HG02884 (cell line): ENCODE measurements around the gene L1CAM.

Experiments used
- ATAC-seq: cut with Tn5 transposase; IDR thresholded peaks from one replicate; pipeline ENCODE4 v1.9.1; 2021; ENCODE audit warnings: mild to moderate bottlenecking, moderate library complexity; ENCODE audit not compliant: unreplicated experiment

Gene L1CAM

DNA sequence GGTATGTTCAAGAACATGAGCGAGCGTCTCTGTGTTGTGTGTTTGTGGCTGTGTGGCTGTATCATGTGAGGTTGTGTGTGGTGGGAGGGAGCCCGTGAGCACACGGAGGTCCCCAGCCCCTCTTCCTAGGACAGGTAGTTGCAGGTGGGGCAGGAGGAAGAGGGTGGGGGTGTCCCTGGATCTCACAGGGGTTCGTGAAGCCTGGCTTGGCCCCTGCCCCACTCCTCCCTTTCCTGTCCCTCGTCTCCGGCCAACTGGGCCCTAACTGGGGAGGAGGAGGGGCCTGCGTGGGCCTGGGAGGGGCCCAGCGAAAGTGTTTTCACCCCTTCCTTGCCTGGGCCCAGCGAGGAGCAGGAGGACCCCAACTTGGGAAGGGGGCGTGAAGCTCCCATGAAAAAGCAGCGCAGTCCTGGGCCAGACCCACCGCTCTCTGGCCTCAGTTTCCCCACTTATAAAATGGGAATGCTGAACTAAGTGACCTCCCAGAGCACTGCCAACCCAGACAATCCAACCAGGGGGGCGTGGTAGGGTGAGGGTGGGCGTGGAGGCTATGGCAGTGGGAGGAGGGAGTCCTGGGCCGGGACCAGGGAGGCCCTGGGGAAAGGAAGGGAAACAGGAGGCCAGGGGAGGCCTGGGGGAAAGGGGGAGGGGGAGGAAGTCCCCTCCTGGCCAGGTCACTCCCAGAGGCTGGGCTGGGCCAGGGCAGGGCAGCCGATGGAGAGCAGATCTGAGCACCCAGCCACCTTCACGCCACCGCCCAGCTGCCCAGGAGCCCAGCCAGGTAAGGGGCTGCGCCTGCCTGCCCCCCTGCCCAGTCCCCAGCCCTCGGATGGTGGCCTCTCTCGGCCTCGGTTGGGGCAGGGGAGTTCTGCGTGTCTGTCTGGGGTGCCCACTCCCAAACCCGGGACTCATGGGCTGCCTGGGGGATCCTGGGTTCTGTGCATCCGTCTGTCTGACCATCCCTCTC is 18.3 kb upstream of the L1CAM start, which contains the start of gene AVPR2:
TSS of gene AVPR2 (plus strand) at position 683 of the 967 bp plus-strand sequence. CDS start 473 bp downstream, outside the sequence.
- no peak for ATAC-seq

DNA sequence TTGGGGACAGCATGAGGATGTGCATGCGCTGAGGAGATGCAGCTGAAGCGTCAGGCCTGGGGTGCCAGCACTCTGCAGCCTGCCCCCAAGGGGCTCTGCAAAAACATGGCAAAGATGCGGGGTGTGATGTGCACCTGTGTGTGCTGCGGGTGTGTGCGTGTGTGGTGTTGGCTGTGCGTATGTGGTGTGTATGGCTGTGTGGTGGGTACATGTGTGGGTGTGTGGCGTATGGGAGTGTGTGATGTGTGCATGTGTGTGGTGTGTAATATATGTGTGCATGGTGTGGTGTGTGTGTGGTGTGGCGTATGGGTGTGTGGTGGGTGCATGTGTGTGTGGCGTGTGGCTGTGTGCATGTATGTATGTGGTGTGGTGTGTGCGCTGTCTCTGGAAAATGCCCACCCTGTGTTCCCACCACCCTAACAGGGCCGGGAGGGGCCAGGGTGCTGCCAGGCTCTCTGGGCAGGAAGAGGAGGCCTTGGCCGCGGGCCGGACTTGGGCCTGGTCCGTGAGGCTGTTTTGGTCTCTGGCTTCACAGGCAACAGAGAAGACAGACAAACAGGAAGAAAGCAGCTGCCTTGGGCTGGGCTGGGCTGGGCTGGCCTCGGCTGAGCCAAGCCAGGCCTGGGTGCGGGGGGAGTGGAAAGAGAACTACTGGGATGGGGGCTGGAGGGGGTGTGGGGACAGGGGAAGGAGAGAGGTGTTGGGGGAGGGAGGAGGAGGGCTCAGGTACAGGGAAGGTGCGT is 17.4 kb upstream of the L1CAM start:
- no peak for ATAC-seq

DNA sequence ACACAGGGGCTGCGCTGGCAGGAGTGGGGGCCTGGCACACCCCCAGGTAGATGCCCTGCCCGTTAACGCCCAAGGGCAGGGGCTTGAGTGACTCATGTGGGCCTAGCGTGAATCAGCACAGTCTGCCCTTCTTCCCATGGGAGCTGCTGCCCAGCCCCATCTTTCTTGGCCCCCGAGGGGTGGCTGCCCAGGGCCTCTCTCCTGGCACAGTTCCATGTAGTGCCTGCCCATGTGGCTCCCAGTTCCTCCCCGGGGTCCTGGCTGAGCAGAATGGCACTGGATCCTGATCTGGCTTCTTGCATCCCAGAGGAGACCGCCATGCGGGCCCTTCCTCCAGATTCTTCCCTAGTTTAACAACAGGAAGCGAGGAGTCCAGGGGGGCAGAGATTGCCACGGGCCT is 16.4 kb upstream of the L1CAM start:
- no peak for ATAC-seq

DNA sequence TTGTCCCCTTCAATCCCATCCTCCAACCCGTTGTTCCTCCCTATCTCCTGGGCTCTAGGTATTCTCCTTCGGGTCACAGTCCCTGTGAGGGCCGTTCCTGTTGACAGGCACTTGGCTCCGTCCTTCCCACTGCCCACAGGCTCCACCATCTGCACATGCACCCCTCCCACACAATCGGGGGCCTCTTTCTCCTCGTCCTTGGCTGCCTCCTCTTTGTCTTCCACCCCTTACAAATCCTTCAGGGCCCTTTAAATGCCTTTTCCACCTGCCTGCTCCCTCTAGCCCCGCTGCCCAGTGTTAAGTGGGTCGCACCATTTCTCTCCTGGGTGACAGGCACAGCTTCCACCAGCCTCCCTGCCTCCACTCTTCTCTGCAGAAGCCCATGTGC is 15.8 kb upstream of the L1CAM start:
- ATAC-seq = no peak

DNA sequence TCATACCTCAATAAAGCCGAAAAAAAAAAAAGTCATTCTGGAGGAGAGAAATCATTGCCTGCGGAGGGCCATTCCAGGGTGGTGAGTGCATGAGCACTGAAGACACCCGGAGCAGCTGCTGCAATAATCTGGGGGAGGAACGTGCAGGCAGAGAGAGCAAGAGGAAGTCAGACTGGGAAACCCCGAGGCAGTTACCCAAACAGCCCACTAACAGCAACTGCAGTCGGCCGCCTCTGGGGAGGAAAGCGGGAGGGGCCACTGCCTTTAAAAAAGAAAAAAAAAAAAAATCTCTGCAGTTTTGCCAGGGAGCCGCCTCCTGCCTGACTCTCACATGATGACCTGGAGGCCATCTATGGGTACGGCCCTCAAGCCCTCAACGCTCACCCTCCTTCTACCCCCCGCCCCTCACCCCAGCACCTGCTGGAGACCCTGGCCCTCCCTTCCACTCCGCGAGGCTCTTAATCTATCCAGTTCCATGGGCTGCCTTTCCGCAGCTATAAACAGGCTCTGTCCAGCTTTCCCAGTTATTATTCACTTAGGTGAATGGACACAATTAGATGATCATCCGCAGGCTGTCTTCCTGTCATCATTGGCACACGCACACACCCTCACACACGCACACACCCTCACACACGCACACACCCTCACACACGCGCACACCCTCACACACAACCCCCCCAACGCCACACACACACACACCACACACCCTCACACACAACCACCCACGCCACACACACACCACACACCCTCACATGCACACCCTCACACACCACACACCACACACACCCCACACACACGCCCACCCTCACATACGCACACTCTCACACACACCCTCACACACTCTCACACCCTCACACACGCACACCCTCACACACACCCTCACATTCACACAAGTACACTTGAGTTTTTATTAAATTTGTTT is 15.1 kb upstream of the L1CAM start:
- peak; percentile 62 for ATAC-seq

DNA sequence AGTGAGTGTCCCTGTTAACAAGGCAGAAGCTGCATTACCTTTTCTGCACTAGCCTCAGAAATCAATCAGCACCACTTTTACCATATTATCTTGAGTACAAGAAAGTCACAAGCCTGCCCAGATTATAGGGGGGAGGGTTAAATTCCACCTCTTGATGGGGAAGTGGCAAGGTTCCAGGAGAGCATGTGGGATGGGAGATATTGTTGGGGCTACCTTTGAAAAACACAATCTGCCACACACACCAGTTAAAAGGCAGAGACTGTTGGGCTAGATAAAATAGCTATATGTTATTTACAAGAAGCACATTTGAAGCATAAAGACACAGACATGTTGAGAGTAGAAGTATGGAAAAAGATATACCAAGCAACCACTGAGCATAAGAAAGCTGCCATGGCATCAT is 11.9 kb upstream of the L1CAM start:
- ATAC-seq = no peak

DNA sequence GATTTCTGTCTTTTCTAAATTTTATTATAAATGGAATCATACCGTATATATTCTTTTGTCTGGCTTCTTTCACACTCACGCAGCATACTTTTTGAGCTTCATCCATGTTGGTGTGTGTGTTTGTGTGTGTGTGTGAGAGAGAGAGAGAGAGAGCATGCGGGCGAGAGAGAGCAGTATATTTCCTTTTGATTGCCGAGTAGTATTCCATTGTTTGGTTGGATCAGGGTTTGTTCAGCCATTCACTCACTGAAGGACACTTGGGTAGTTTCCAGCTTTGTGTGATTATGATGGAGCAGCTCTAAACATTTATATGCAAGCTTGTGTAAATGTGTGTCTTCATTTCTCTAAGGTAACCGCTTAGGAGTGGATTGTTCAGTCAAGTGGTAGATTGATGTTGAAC is 3.1 kb upstream of the L1CAM start:
- ATAC-seq = no peak

DNA sequence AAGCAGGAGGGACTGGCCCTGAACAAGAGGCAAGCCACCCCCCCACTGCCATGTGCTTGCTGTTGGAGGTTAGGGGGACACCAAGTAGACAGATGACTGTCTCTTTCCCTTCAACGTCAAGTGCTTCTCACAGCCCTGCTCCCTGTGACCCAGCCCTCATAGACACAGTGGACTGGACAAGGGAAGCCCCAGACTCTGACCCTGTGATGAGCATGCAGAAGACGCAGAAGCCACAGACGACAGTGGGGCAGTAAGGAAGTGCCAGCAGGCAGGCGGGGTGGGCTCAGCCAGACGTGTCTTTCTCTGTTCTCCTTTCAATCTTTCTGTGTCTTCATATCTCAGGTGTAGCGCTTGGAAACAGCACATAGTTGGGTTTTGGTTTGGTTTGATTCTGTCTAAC is 2.4 kb upstream of the L1CAM start:
- ATAC-seq = no peak

DNA sequence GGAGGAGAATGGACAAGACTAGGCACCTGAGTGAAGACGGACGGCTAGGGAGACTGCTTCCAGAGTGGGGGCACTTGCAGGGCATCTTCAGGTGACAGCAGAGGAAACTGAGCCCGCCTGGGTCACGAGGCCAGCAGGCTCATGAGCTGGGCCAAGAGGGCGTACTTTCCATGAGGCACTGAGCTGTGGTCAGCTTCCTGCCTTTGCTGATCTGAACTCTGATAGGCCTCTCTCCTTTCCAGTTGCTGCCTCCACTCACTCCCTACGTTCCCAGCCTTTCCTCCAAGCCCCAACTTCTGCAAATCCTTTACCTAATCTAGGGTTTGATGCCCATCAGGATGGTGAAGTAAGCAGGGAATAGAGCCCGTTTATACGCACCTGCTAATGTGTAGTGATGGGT is 1.4 kb upstream of the L1CAM start:
- ATAC-seq = no peak

DNA sequence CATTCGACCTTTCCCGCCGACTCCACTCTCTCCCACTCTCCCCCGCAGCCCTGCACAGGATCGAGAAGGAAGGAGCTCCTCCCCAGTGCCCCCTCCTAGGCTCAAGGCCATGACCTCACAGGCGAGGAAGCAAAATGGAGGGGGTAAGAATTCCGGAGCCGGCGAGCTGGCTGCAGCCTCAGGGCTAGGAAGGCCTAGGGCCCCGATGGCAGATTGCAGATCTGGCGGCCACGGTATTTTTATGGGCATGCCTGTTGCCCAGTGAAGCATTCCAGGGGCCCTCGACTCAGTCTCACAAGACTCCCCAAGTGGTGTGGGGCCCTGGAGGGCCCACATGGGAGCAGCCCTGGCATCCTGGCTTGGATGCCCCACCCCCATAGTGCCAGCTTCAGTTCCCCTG is 942 bp upstream of the L1CAM start:
- no peak for ATAC-seq

DNA sequence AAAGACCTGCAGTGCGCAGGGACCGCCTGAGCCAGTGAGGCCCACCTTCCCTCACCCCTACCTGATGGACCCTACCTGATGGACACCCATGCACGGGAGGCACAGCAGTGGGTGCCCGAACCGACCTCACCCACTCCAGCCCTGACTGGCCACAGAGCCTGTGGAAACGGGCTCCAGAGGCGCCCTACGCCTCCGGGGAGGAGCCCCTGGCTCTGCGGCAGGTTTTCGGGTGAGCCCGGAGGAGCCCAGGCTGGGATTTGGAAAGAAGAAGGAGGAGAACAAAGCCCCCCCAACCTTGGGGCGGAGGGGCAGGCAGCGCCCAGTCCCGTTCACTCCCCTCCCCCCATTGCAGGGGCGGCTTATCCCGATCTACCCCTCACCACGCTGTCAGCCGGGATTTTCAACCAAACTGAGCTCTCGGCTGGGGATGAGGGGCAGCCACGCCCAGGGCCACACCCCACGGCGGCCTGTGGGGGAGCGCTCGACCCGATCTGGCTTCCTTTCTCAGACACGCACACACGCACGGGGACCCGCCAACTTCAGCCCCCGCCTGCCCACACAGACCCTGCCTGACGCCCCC is 675 bp downstream of the L1CAM start:
- no peak for ATAC-seq

DNA sequence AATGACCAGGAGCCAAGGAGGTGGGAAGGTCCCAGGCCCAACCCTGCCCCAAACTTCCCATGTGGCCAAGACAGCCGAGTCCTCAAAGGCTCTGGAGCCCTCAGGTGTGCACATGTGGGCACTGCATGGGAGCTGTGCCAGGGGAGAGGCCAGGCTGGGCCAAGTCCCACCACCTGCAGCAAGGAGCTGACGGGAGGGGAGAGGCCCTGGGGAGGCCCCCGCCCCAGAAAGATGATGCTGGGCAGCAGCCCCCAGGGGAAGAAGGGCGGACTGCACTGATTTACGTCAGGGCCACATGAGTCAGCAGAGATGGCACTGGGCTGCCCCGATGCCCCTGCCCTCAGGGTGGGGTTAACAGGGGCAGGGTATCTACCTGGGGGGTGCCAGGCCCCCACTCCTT is 1.4 kb downstream of the L1CAM start:
- ATAC-seq = no peak

DNA sequence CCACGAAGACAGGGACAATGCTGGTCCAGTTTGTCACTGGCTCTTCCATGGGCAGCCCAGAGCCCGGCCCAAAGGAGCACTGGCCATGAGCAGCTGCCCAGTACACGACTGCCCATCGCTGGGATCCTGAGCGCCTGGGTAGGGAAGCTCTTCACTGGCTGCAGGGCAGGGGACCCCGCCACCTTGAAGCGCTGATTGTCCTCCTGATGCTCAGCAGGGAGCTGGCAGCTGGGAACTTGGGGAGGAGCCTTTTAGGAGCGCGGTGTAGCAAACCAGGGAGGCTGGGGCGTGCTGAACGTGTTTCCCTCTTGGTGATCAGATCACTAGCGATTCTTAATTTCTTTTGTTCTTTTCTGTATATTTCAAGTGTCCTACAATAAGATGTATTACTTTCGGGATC is 1.8 kb downstream of the L1CAM start:
- no peak for ATAC-seq

DNA sequence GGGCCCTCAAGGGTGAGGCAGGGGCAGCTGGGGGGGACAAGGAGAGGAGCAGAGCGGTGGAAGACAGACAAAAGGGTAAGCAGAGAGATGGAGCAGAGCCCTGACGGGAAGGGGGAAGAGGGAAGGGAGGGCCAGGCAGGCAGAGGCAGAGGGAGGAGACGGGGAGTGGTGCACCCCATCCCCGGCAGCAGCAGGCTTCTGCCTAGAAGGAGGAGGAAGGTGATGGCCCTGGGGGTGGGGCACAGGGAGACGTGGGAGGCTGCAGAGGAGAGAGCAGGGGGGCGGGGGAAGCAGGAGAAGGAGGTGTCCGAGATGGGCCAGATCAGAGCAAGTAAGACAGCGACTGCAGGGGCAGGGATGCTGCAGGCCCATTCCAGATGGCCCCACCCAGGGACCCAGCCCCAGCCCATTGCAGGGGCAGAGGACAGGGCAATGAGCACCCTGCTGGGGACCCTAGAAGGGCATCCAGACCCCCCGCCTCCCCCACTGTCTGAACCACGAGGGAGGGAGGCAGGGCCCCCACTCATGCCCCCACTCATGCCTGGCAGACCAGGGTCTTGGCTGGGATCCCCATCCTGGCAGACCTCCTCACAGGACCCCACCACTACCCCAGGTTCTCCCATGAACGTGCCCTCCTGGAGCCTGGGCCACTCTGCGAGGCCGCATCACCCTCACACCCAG is 2.7 kb downstream of the L1CAM start:
- ATAC-seq = no peak

DNA sequence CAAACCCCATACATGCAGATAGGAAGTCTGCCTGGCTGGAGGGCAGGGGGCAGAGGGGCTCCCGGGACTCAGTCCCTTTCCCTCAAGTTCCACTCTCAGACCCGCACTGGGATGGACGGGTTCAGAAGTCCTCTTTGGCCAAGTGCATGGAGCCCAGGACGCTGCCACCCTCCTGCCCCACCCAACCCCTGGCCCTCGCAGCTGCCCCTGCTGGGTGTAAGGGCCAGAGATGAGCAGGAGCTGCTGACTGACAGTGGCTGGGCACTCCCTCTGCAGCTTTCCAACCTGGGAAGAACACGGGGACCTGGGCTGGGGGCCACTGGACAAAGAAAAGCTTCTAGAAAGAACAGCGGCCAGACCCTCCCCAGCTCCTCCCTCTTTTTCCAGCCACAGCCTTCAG is 3.4 kb downstream of the L1CAM start:
- ATAC-seq = no peak

DNA sequence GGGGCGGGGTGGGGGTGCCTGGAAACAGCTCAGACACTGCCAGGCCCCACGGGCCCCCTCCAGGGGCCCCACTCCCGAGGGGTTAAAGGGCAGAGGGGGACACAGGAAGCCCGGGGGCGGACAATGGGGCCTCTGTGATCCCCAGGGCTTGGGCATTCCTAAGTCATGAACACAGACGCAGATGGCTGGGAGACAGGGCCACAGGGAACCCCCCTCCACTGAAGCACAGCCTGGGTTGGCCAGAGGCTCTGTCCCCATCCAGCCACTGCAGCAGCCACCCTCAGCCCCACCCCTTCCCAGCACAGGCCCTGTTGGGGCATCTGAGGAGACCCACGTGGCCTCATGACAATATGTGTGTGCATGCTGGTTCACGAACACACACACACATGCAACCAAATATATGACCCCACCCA is 3.9 kb downstream of the L1CAM start:
- no peak for ATAC-seq

DNA sequence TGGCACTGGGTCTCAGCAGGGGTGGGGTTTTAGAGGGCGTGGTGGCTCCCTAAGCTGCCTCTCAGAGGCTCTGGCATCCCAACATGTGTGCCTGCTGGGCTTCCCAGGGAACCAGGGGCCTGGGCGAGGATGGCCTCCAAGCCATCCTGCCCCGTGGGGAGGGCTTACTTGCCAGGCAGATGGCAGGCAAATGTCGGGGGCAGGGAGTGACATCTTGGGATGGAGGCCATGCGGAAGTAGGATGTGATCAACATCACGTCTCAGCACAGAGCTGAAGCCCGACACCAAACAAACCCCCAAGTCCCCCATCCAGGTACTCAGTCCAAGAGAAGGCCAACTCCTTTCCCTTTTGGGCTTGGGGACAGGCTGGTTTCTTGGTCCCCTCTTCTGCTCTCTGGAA is 4.7 kb downstream of the L1CAM start:
- ATAC-seq = no peak

DNA sequence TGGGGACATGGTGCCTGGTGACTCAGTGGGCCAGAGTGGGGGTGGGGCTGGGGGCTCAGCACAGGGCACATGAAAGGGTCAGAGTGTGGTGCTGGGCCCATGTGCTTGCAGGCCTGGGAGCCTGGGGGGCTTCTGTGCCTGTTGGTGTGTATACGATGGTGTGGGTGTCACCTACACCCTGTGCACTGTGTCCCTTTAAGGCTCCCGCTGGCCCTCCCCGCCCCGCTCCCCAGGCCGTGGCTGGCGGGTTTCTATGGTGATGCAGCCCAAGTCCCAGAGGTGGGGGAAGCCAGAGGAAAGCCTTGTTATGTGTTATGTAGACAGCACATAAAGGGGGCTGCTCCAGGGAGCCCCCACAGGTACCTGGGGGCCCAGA is 5.5 kb downstream of the L1CAM start:
- ATAC-seq = no peak

DNA sequence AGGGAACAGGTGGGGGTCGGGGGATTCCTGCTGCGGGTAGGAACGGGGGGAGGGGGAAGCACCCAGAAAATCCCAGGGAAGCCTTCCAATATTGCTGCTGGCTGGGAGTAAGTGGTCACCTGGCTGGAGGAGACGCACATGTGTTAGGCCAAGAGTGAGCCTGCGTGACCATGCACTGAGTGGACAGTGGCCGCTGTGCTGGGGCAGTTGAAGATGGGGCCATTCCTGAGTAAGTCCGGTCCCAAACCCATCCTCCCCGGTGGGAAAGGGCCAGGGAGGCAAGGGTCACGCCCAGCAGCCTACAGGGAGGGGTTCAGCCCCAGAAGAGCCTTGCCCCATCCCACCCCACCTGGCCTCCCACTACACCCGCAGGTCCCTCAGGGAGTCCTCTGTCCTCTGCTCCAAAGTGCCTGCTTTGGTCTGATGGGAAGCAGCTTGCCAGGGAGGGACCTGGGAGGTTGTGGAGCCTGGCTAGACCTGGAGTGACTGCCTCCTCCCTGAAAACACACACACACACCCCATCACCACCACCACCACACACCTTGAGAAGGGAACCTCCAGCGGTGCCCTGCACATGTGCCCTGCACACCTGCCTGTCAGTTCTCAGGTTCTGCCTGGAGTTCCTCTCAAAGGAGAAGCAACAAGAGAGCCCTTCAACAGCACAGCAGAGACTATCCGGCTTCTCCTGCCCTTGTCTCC is 6.1 kb downstream of the L1CAM start:
- ATAC-seq = no peak
